ENCODE measurements around the gene METTL14.

- no peak for TF ChIP-seq CTCF (IDR thresholded peaks at IDR 0.05)
- no peak for TF ChIP-seq POLR2A (IDR thresholded peaks at IDR 0.05)
- TF ChIP-seq POLR2AphosphoS5 (IDR thresholded peaks at IDR 0.05) = no peak
- no peak for TF ChIP-seq EP300 (IDR thresholded peaks at IDR 0.05)
Measured at GRCh38 chr4:118755438-118756226, 70.4 kb downstream of the METTL14 start.

Data from gastroesophageal sphincter (tissue), 3 donors.